AG04449 (cell line): ENCODE data around the gene NDUFA8.
A peak's percentile ranks its signal among the peaks of the same experiment; 100 is the strongest.

Experiments used
- CTCF ChIA-PET: fragments of 350-600 bp; formaldehyde crosslinking; extraction: SDS; loops from one replicate; lab custom pipeline; 2021; ENCODE audit warnings: antibody characterized with exemption; lab: Yijun Ruan, JAX
- POLR2A ChIA-PET: fragments of 400-600, 350-600 bp; formaldehyde crosslinking; extraction: SDS; loops from one replicate; lab custom pipeline; 2020; ENCODE audit warnings: antibody characterized with exemption, inconsistent platforms; lab: Yijun Ruan, JAX
- DNase-seq: peaks from one replicate; pipeline ENCODE4 v3.0.0-alpha.2; 2010; ENCODE audit warnings: low read depth, low spot score
- H3K4me3 ChIP-seq: 2 replicates; pipeline ENCODE4 v1.5.1; 2011; ENCODE audit warnings: low read depth, mild to moderate bottlenecking, control low read depth, low read length
- CTCF ChIP-seq: IDR thresholded peaks from one replicate; pipeline ENCODE4 v1.5.1; 2011; ENCODE audit warnings: mild to moderate bottlenecking, moderate library complexity, low read length, control low read depth, inconsistent platforms; ENCODE audit not compliant: insufficient read depth; ENCODE audit errors: missing control alignments

NDUFA8 gene

GRCh38 chr9:122102156-122102555 is 57.4 kb downstream of the NDUFA8 start:
- no peak for TF ChIP-seq CTCF
- DNase-seq, result no peak
- POLR2A ChIA-PET, result no interaction called here
- CTCF ChIA-PET, result interaction anchor here (0.8 to 4.6 kb wide), 8 partner anchors 13 to 556 kb away, joined by 3 to 93 read pairs (median 4); no protein-coding TSS in a partner anchor
- no peak overlapping the region for H3K4me3 ChIP-seq

GRCh38 chr9:122100756-122101155 is 58.8 kb downstream of the NDUFA8 start:
- no peak for TF ChIP-seq CTCF
- no peak overlapping the region for H3K4me3 ChIP-seq
- ChIA-PET CTCF (interaction anchor here (0.7 to 4.6 kb wide), 11 partner anchors 10 to 710 kb away, joined by 3 to 93 read pairs (median 4); no protein-coding TSS in a partner anchor), POLR2A (no interaction called here)
- no peak for DNase-seq

GRCh38 chr9:122099271-122099869 is 60.2 kb downstream of the NDUFA8 start:
- no peak for DNase-seq
- no peak overlapping the region for H3K4me3 ChIP-seq
- ChIA-PET POLR2A (interaction anchor here (0.7 to 1.1 kb wide), 3 partner anchors 24 to 165 kb away, joined by 3 to 4 read pairs (median 3); partner anchors contain the start of genes MRRF and RBM18), CTCF (interaction anchor here (0.6 to 10.2 kb wide), 67 partner anchors 10 to 1269 kb away, joined by 3 to 692 read pairs (median 5); no protein-coding TSS in a partner anchor)
- peak; percentile 73 for TF ChIP-seq CTCF

GRCh38 chr9:122097679-122098315 is 61.8 kb downstream of the NDUFA8 start:
- ChIA-PET CTCF (interaction anchor here (0.7 to 10.2 kb wide), 38 partner anchors 9 to 719 kb away, joined by 3 to 692 read pairs (median 6); no protein-coding TSS in a partner anchor), POLR2A (no interaction called here)
- H3K4me3 ChIP-seq, result no peak overlapping the region
- no peak for DNase-seq
- no peak for TF ChIP-seq CTCF

GRCh38 chr9:122096620-122097415 is 62.8 kb downstream of the NDUFA8 start:
- ChIA-PET POLR2A (no interaction called here), CTCF (interaction anchor here (0.9 to 10.2 kb wide), 14 partner anchors 8 to 714 kb away, joined by 3 to 692 read pairs (median 18); no protein-coding TSS in a partner anchor)
- no peak for DNase-seq
- no peak overlapping the region for H3K4me3 ChIP-seq
- no peak for TF ChIP-seq CTCF
